Fibroblast of skin of right biceps (primary cell): ENCODE results near the gene OGA.

Source experiments
- DNase-seq: peaks from one replicate; pipeline ENCODE4 v3.0.0-alpha.2; 2013

The OGA gene

GRCh38 chr10:101834341-101834740 lies 16.1 kb upstream of the OGA start:
- no peak for DNase-seq

GRCh38 chr10:101833466-101833865 lies 15.2 kb upstream of the OGA start:
- no peak for DNase-seq

- DNase-seq: no peak
Measured at GRCh38 chr10:101832325-101832771, 14.1 kb upstream of the OGA start.

GRCh38 chr10:101831169-101831811 lies 13.0 kb upstream of the OGA start:
- no peak for DNase-seq

GRCh38 chr10:101830322-101831168 lies 12.3 kb upstream of the OGA start:
- peak; percentile 91 for DNase-seq

- DNase-seq: peak; percentile 50
Measured at GRCh38 chr10:101829561-101830315, 11.5 kb upstream of the OGA start.

- DNase-seq: no peak
Measured at GRCh38 chr10:101828766-101829551, 10.7 kb upstream of the OGA start.

- no peak for DNase-seq
Measured at GRCh38 chr10:101827919-101828600, 9.8 kb upstream of the OGA start.

GRCh38 chr10:101826852-101827434 lies 8.7 kb upstream of the OGA start:
- DNase-seq: no peak

- no peak for DNase-seq
Measured at GRCh38 chr10:101824736-101825135, 6.5 kb upstream of the OGA start.

- no peak for DNase-seq
Measured at GRCh38 chr10:101818872-101819633, 809 bp upstream of the OGA start.

- peak; percentile 96 for DNase-seq
Measured at GRCh38 chr10:101817337-101818118, 716 bp downstream of the OGA start.

- DNase-seq: no peak
Measured at GRCh38 chr10:101816913-101817336, 1.3 kb downstream of the OGA start.

GRCh38 chr10:101816376-101816775 lies 1.9 kb downstream of the OGA start:
- no peak for DNase-seq

GRCh38 chr10:101814466-101815071 lies 3.7 kb downstream of the OGA start:
- DNase-seq: peak; percentile 31

- no peak for DNase-seq
Measured at GRCh38 chr10:101812606-101813005, 5.6 kb downstream of the OGA start.

GRCh38 chr10:101807158-101807557 lies 11.1 kb downstream of the OGA start:
- no peak for DNase-seq

- no peak for DNase-seq
Measured at GRCh38 chr10:101803511-101803910, 14.7 kb downstream of the OGA start.

- no peak for DNase-seq
Measured at GRCh38 chr10:101797403-101798059, 20.7 kb downstream of the OGA start.
